Glutamatergic neuron (in vitro differentiated cells): ENCODE data around the gene RAB40AL. TPM values are rescaled to one million over a fixed set of nuclear protein-coding genes. Genes with fewer than 3 reads are reported as not detected.
"Not testable (repeated sequence)": the region's sequence is repeated elsewhere in the genome, so short reads cannot be mapped to it uniquely, and the experiment has no call there.

ENCODE experiments used
- DNase-seq: peaks from one replicate; pipeline ENCODE4 v3.0.0; 2022
- H3K27ac Mint-ChIP-seq: one replicate; pipeline ENCODE4 v1.8.0; 2020; ENCODE audit warnings: mild to moderate bottlenecking, mixed read lengths, inconsistent platforms; ENCODE audit not compliant: unreplicated experiment
- H3K27me3 Mint-ChIP-seq: one replicate; pipeline ENCODE4 v1.8.0; 2020; ENCODE audit warnings: mild to moderate bottlenecking, moderate library complexity, mixed read lengths, inconsistent platforms; ENCODE audit not compliant: unreplicated experiment
- H3K36me3 Mint-ChIP-seq: one replicate; pipeline ENCODE4 v1.8.0; 2020; ENCODE audit warnings: mild to moderate bottlenecking, mixed read lengths, inconsistent platforms; ENCODE audit not compliant: unreplicated experiment
- H3K4me1 Mint-ChIP-seq: one replicate; pipeline ENCODE4 v1.8.0; 2020; ENCODE audit warnings: mild to moderate bottlenecking, low read depth, mixed read lengths, inconsistent platforms; ENCODE audit not compliant: unreplicated experiment
- H3K4me3 Mint-ChIP-seq: one replicate; pipeline ENCODE4 v1.8.0; 2020; ENCODE audit warnings: mild to moderate bottlenecking, mixed read lengths, inconsistent platforms; ENCODE audit not compliant: unreplicated experiment
- H3K9me3 Mint-ChIP-seq: one replicate; pipeline ENCODE4 v1.8.0; 2020; ENCODE audit warnings: mild to moderate bottlenecking, moderate library complexity, mixed read lengths, inconsistent platforms; ENCODE audit not compliant: unreplicated experiment
- total RNA-seq: library from RNA; stranded (reverse); fragmentation: NEBNext Ultra II Directional; extraction: Animal tissue kit (Norgen Biotek cat#: 25700); gene quantifications from one replicate; pipeline ENCODE4 v1.2.1, GENCODE V29; 2021; ENCODE audit not compliant: unreplicated experiment
- TF ChIP-seq, protein P1 (sequence below): fragments of 200-600 bp; sonication (generic); IDR thresholded peaks from one replicate; pipeline ENCODE4 v1.5.0; 2021; ENCODE audit not compliant: partially characterized antibody, unreplicated experiment

RAB40AL gene
- total RNA-seq, 1 donor from 2014 or later = 1.8 TPM

DNA sequence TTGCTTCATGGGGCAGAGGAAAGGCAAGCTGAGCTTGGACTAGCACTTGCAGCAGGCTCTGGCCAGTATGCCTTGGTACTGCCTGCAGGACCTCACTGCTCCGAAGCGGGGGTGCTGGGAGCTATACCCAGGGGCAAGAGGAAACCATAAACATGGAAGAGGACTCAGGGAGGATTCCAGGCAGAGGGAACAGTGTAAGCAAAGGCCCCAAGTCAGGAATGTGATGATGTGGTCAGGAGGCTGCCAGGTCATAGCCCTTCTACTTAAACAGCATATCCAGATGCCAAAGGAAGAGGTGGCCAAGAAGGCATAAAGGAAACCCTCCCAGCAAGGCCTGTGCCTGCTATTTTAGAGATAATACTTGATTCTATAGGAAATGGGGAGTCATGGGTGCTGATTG is 31.1 kb downstream of the RAB40AL start:
- no peaks in the 10 kb centered on the region for H3K9me3 Mint-ChIP-seq
- TF ChIP-seq, protein P1, sequence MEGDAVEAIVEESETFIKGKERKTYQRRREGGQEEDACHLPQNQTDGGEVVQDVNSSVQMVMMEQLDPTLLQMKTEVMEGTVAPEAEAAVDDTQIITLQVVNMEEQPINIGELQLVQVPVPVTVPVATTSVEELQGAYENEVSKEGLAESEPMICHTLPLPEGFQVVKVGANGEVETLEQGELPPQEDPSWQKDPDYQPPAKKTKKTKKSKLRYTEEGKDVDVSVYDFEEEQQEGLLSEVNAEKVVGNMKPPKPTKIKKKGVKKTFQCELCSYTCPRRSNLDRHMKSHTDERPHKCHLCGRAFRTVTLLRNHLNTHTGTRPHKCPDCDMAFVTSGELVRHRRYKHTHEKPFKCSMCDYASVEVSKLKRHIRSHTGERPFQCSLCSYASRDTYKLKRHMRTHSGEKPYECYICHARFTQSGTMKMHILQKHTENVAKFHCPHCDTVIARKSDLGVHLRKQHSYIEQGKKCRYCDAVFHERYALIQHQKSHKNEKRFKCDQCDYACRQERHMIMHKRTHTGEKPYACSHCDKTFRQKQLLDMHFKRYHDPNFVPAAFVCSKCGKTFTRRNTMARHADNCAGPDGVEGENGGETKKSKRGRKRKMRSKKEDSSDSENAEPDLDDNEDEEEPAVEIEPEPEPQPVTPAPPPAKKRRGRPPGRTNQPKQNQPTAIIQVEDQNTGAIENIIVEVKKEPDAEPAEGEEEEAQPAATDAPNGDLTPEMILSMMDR = no peak
- H3K36me3 Mint-ChIP-seq = peaks cover 4% of the 10 kb centered on the region
- no peak for DNase-seq
- no peaks in the 10 kb centered on the region for H3K27me3 Mint-ChIP-seq
- H3K27ac Mint-ChIP-seq = no peak overlapping the region
- no peaks in the 10 kb centered on the region for H3K4me1 Mint-ChIP-seq
- H3K4me3 Mint-ChIP-seq = no peak overlapping the region

DNA sequence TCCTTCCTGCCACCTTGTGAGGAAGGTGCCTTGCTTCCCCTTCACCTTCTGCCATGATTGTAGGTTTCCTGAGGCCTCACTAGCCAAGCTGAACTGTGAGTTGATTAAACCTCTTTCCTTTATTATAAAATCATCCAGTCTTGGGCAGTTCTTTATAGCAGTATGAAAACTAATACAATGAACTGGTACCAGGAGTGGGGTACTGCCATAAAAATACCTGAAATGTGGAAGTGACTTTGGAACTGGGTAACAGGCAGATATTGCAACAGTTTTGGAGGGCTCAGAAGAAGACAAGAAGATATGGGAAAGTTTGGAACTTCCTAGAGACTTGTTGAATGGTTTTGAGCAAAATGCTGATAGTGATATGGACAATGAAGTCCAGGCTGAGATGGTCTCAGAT is 34.5 kb downstream of the RAB40AL start:
- DNase-seq, H3K27me3 Mint-ChIP-seq, H3K36me3 Mint-ChIP-seq, H3K9me3 Mint-ChIP-seq, H3K27ac Mint-ChIP-seq, H3K4me1 Mint-ChIP-seq, H3K4me3 Mint-ChIP-seq: not testable (repeated sequence)

- Mint-ChIP-seq H3K4me3 (no peak overlapping the region), H3K9me3 (peaks cover 5% of the 10 kb centered on the region), H3K27me3 (peaks cover 4% of the 10 kb centered on the region), H3K4me1 (no peaks in the 10 kb centered on the region), H3K27ac (no peak overlapping the region), H3K36me3 (peaks cover 4% of the 10 kb centered on the region)
- TF ChIP-seq, protein P1 = no peak
- no peak for DNase-seq
Measured at GRCh38 chrX:102975016-102975415, 37.9 kb downstream of the RAB40AL start.

- Mint-ChIP-seq H3K4me3 (no peak overlapping the region), H3K27ac (no peak overlapping the region), H3K4me1 (no peaks in the 10 kb centered on the region), H3K36me3 (no peaks in the 10 kb centered on the region), H3K9me3 (peaks cover 5% of the 10 kb centered on the region), H3K27me3 (peaks cover 4% of the 10 kb centered on the region)
- TF ChIP-seq, protein P1 = no peak
- no peak for DNase-seq
Measured at GRCh38 chrX:102976286-102976685, 39.2 kb downstream of the RAB40AL start.

GRCh38 chrX:102976793-102977495 is 39.9 kb downstream of the RAB40AL start:
- Mint-ChIP-seq H3K27me3 (peaks cover 4% of the 10 kb centered on the region), H3K4me1 (no peaks in the 10 kb centered on the region), H3K36me3 (no peaks in the 10 kb centered on the region), H3K9me3 (peaks cover 5% of the 10 kb centered on the region), H3K27ac (no peak overlapping the region), H3K4me3 (no peak overlapping the region)
- TF ChIP-seq, protein P1 = no peak
- no peak for DNase-seq
